Activated CD4-positive, alpha-beta T cell treated with anti-CD3 and anti-CD28 coated beads for 4 hours (primary cell): ENCODE measurements around the gene PHF21B.

Experiments used
- DNase-seq, 2 donors: peaks; one replicate each; pipeline ENCODE4 v3.0.0-alpha.2; 2020

PHF21B gene

GRCh38 chr22:44955102-44955501, 54.7 kb downstream of the PHF21B start:
- DNase-seq, result no peak

GRCh38 chr22:44954149-44954548, 55.7 kb downstream of the PHF21B start:
- DNase-seq, result no peak

GRCh38 chr22:44952863-44953746, 56.7 kb downstream of the PHF21B start:
- no peak for DNase-seq

GRCh38 chr22:44951510-44951816, 58.3 kb downstream of the PHF21B start:
- DNase-seq, result no peak

GRCh38 chr22:44950806-44951509, 58.8 kb downstream of the PHF21B start:
- no peak for DNase-seq

- DNase-seq, result no peak
These were observed 62.0 kb downstream of the PHF21B start for GRCh38 chr22:44947846-44948245.

GRCh38 chr22:44947049-44947448, 62.8 kb downstream of the PHF21B start:
- no peak for DNase-seq

- no peak for DNase-seq
These were observed 64.8 kb downstream of the PHF21B start for GRCh38 chr22:44944883-44945601.

- DNase-seq, result no peak
These were observed 66.0 kb downstream of the PHF21B start for GRCh38 chr22:44943701-44944324.

GRCh38 chr22:44942979-44943700, 66.7 kb downstream of the PHF21B start:
- DNase-seq, result no peak

GRCh38 chr22:44942056-44942455, 67.7 kb downstream of the PHF21B start:
- no peak for DNase-seq

GRCh38 chr22:44941207-44941606, 68.6 kb downstream of the PHF21B start:
- DNase-seq, result no peak

GRCh38 chr22:44940130-44940529, 69.7 kb downstream of the PHF21B start:
- DNase-seq, result no peak

- DNase-seq, result no peak
These were observed 70.4 kb downstream of the PHF21B start for GRCh38 chr22:44939451-44939850.

GRCh38 chr22:44938886-44939285, 70.9 kb downstream of the PHF21B start:
- DNase-seq, result no peak

- no peak for DNase-seq
These were observed 72.6 kb downstream of the PHF21B start for GRCh38 chr22:44937216-44937615.

GRCh38 chr22:44936201-44936600, 73.6 kb downstream of the PHF21B start:
- no peak for DNase-seq

- no peak for DNase-seq
These were observed 74.1 kb downstream of the PHF21B start for GRCh38 chr22:44935724-44936123.

GRCh38 chr22:44934454-44934735, 75.4 kb downstream of the PHF21B start:
- no peak for DNase-seq

GRCh38 chr22:44933666-44934453, 75.9 kb downstream of the PHF21B start:
- DNase-seq, result no peak

- no peak for DNase-seq
These were observed 77.3 kb downstream of the PHF21B start for GRCh38 chr22:44932493-44932892.

GRCh38 chr22:44931766-44932165, 78.0 kb downstream of the PHF21B start:
- no peak for DNase-seq
